Measurements from ENCODE around the gene RIPK1. TPM values are rescaled to one million over a fixed set of nuclear protein-coding genes. Genes with fewer than 3 reads are reported as not detected.

RIPK1 gene
- total RNA-seq, 1 experiment from 2014 or later = 14.8 TPM

GRCh38 chr6:3088968-3089367 lies 20.7 kb downstream of the RIPK1 start:
- no TSS peak for BruUV-seq (replicated peaks)
- Histone ChIP-seq H3K79me2 (ENCODE audit: low read depth) (no peaks in the 10 kb centered on the region), H3K9me3 (ENCODE audit: insufficient read depth, low read depth) (no peaks in the 10 kb centered on the region), H3K9me2 (ENCODE audit: insufficient read depth) (no peaks in the 10 kb centered on the region), H3K4me1 (replicated peaks; ENCODE audit: insufficient read depth) (no peaks in the 10 kb centered on the region), H2AFZ (no peak overlapping the region), H3K27ac (no peak overlapping the region), H4K20me1 (ENCODE audit: insufficient read depth) (no peaks in the 10 kb centered on the region), H3K36me3 (ENCODE audit: low read depth) (no peaks in the 10 kb centered on the region), H3K4me2 (no peak overlapping the region), H3K4me3 (no peak overlapping the region), H3F3A (ENCODE audit: insufficient read depth, low read depth) (no peaks in the 10 kb centered on the region; the same call in 1 of the 2 replicates), H3K27me3 (ENCODE audit: insufficient read depth, low read depth) (no peaks in the 10 kb centered on the region)
- TF ChIP-seq CTCF (conservative IDR thresholded peaks at IDR 0.05) (no peak), EZH2 (IDR thresholded peaks at IDR 0.05; ENCODE audit: low read depth) (no peak)
- CTCF ChIA-PET = no interaction called here
- intact Hi-C loops (cut with micrococcal nuclease; ENCODE audit: unreplicated experiment) = no loop called here
- POLR2A ChIA-PET (ENCODE audit: unreplicated experiment) = no interaction called here
- no peak for DNase-seq

GRCh38 chr6:3090013-3090412 lies 21.7 kb downstream of the RIPK1 start:
- H4K20me1 ChIP-seq (ENCODE audit: insufficient read depth) = no peaks in the 10 kb centered on the region
- intact Hi-C loops (cut with micrococcal nuclease; ENCODE audit: unreplicated experiment) = no loop called here
- TF ChIP-seq EZH2 (IDR thresholded peaks at IDR 0.05; ENCODE audit: low read depth) (no peak), CTCF (conservative IDR thresholded peaks at IDR 0.05) (no peak)
- no peaks in the 10 kb centered on the region; the same call in 1 of the 2 replicates for H3F3A ChIP-seq (ENCODE audit: insufficient read depth, low read depth)
- no peaks in the 10 kb centered on the region for H3K9me2 ChIP-seq (ENCODE audit: insufficient read depth)
- H3K4me1 ChIP-seq (replicated peaks; ENCODE audit: insufficient read depth) = no peaks in the 10 kb centered on the region
- CTCF ChIA-PET = no interaction called here
- POLR2A ChIA-PET (ENCODE audit: unreplicated experiment) = no interaction called here
- no peaks in the 10 kb centered on the region for H3K9me3 ChIP-seq (ENCODE audit: insufficient read depth, low read depth)
- no peak for DNase-seq
- no peaks in the 10 kb centered on the region for H3K36me3 ChIP-seq (ENCODE audit: low read depth)
- H3K4me2 ChIP-seq = no peak overlapping the region
- H2AFZ ChIP-seq = no peak overlapping the region
- no peak overlapping the region for H3K4me3 ChIP-seq
- no peak overlapping the region for H3K27ac ChIP-seq
- no TSS peak for BruUV-seq (replicated peaks)
- no peaks in the 10 kb centered on the region for H3K79me2 ChIP-seq (ENCODE audit: low read depth)
- no peaks in the 10 kb centered on the region for H3K27me3 ChIP-seq (ENCODE audit: insufficient read depth, low read depth)

- Histone ChIP-seq H3F3A (ENCODE audit: insufficient read depth, low read depth) (no peaks in the 10 kb centered on the region; the same call in 1 of the 2 replicates), H3K4me1 (replicated peaks; ENCODE audit: insufficient read depth) (no peaks in the 10 kb centered on the region), H3K9me3 (ENCODE audit: insufficient read depth, low read depth) (no peaks in the 10 kb centered on the region), H3K36me3 (ENCODE audit: low read depth) (peaks cover 5% of the 10 kb centered on the region; the same call in 1 of the 2 replicates), H3K27ac (no peak overlapping the region), H3K27me3 (ENCODE audit: insufficient read depth, low read depth) (no peaks in the 10 kb centered on the region), H3K4me2 (no peak overlapping the region), H3K4me3 (no peak overlapping the region), H3K9me2 (ENCODE audit: insufficient read depth) (no peaks in the 10 kb centered on the region), H3K79me2 (ENCODE audit: low read depth) (no peaks in the 10 kb centered on the region), H2AFZ (no peak overlapping the region), H4K20me1 (ENCODE audit: insufficient read depth) (no peaks in the 10 kb centered on the region)
- intact Hi-C loops (cut with micrococcal nuclease; ENCODE audit: unreplicated experiment) = no loop called here
- ChIA-PET POLR2A (ENCODE audit: unreplicated experiment) (no interaction called here), CTCF (no interaction called here)
- TF ChIP-seq EZH2 (IDR thresholded peaks at IDR 0.05; ENCODE audit: low read depth) = no peak
- no peak for TF ChIP-seq CTCF (conservative IDR thresholded peaks at IDR 0.05)
- no peak for DNase-seq
- no TSS peak for BruUV-seq (replicated peaks)
Observed at GRCh38 chr6:3094815-3095214, 26.5 kb downstream of the RIPK1 start.

Data from PC-9 (cell line).